ENCODE results near the gene WT1.
"Not testable (repeated sequence)": the region's sequence is repeated elsewhere in the genome, so short reads cannot be mapped to it uniquely, and the experiment has no call there.

WT1 gene

GRCh38 chr11:32435511-32435941, at the start of gene WT1:
TSS of gene WT1 (minus strand) at chr11:32435539.
- DNase-seq, result no peak

DNA sequence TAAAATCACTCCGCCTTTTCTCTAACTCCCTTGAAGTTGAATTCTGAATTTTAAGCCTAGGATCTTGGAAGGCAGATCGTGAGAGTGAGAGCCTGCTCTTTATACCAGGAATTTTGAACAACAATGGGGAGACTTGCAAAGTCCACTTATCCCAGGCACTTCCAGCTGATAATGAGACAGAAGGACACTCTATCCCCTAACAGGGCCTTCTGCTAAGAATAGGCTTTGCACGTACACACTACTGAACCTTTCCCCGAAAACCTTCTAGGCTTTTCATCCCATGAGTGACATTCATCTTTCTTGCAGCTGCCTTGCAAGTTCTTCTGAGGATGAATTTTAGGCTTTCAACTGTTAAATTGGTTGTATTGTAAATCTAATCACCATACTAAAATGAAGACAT, 44.0 kb upstream of the WT1 start:
- no peak for DNase-seq

DNA sequence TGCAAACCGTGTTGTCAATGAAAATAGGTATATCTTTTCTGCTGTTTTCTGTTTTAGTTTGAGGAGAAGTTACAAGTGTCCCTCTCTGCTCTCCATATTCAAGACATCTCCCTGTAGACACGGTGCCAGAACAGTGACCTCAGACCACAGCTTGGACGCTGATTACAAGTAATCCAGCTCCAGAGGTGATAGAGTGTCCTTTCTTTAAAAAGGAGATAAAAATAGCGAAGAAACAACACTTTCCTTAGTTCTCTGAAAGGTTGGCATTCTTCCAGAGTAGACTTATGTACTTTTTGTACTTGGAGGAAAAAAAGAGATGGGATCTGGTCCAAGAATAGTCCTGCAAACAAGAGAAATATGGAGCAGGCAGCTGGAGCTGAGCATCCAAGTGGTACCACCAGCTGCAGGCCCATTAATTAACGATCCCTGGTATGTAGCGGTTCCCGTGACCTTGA, 43.0 kb upstream of the WT1 start:
- DNase-seq, result no peak

DNA sequence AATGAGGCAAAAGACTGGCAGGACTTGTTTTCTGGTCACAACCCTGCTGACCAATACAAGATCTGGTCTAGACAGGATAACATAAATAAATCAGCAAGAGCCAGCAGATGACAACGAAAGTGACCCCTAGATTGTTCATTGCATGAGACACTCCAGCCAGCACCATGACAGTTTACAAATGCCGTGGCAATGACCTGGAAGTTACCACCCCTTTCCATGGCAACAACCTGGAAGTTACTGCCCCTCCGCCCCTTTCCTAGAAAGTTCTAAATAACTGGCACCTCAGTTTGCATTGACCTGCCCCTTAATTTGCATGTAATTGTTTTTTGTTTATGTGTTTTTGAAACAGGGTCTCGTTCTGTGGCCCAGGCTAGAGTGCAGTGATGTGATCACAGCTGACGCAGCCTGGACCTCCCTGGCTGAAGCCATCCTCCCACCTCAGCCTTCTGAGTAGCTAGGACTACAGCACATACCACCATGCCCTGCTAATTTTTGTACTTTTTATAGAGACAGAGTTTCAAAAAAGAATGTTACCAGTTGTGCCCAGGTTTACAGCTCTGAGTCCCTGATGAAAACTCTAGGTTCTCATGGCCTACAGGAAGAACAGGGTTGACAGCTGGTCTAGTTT, 38.1 kb upstream of the WT1 start:
- no peak for DNase-seq

GRCh38 chr11:32472226-32472625, 36.9 kb upstream of the WT1 start:
- DNase-seq, result no peak

DNA sequence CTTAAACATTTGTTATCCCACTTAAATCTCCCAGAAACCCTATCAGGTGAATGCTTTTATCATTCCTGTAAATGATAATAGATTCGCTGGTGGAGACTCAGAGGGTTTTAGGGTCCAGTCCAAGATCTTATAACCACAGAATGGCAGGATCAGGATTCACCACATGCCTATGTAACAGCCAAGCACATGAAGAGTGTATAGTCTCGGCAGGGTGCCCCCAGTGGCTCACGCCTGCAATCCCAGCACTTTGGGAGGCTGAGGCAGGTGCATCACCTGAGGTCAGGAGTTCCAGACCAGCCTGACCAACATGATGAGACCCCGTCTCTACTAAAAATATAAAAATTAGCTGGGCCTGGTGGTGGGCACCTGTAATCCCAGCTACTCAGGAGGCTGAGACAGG, 36.2 kb upstream of the WT1 start:
- not testable (repeated sequence) for DNase-seq

DNA sequence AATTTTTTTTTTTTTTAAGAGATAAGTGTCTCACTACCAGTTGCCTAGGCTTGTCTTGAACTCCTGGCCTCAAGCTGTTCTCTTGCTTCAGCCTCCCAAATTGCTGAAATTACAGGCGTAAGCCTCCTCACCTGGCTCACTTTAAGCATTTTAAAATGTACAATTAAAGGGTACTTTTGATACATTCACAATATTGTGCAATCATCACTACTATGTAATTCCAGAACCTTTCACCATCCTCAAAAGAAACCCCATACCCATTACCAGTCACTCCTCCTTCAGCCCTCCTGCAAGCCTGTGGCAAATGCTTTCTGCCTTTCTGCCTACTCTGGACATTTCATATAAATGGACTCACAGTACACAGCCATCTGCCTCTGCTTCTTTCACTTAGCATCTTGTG, 34.5 kb upstream of the WT1 start:
- DNase-seq, result no peak

- no peak for DNase-seq
These were observed 31.1 kb upstream of the WT1 start for GRCh38 chr11:32466279-32466915.

DNA sequence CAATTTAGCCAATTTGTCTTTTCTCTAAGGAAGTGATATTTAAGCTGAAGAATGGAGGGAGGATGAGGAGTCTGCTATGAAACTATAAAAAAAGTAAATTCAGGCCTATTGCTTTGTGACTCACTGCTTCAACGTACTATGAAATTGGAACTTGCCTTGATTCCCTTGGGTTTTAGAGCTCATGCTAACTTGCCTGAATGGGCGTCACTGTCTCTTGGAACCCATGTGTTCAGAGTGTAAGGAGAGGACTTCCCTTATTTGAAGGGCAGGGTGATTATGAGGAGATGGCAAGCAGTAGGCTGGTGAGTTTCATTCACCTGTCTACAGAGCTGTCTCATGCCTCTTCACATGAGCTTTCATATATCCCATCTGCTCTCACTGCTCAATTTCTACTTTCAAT, 28.7 kb upstream of the WT1 start:
- no peak for DNase-seq

- no peak for DNase-seq
These were observed 26.8 kb upstream of the WT1 start for GRCh38 chr11:32462011-32462690.

- DNase-seq, result no peak
These were observed 21.5 kb upstream of the WT1 start for GRCh38 chr11:32456864-32457263.

GRCh38 chr11:32454993-32455392, 19.7 kb upstream of the WT1 start:
- no peak for DNase-seq

GRCh38 chr11:32451808-32452207, 16.5 kb upstream of the WT1 start:
- DNase-seq, result no peak

DNA sequence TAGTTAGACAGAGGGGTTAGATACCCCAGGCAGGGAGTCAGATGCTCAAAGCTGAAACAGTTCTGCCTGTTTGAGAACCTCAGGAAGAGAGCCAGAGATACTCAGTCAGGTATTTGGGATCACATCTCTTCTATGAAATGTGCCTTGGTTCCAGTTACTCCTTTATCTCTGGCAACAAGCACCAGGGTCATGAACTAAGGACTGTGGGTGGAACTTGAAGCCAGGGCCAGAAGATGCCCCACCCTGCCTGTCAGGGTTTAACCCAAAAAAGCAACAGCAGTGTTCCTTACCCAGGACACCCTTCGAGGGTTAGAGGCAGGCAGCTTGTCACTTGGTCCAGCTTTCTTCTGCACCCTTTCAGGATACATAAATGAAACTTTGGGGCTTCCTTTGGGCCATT, 15.0 kb upstream of the WT1 start:
- DNase-seq, result no peak

DNA sequence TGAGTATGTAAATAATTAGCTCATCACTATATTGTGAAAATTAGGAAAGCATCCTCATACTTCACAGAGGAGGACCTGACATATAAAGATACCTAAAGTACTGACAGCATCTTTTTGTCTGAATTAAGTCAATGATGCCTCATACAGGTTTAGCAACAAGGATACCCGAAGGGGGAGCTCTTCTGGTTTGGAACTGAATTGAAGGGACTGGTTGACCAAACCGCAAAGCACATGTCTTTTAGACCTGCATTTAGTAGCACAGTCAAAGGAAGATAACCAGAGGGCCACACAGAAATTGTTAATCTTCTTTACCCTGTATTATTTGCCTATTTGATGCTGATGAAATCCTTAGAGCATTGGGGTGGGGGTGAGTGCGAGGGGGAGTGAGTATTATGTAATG, 12.9 kb upstream of the WT1 start:
- DNase-seq, result no peak

DNA sequence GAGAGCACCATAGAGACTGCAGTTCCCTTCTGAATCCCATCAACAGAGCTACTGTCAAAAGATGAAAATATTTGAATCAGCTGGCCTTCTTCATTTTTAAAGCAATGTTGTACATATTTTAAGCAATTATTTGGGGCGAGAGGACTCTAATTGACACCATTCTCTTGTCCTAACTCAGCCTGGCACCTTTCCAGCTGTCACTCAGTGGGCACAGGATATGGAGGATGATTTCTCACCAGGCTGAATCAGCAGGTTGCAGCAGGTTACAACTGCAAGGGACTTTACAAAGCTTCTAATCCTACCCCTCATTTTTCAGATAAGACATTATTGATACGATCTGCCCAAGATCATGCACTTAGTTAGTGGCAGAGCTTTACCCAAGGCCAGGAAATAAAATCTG, 11.9 kb upstream of the WT1 start:
- no peak for DNase-seq

- DNase-seq, result no peak
These were observed 10.9 kb upstream of the WT1 start for GRCh38 chr11:32446227-32446626.

- DNase-seq, result no peak
These were observed 8.8 kb upstream of the WT1 start for GRCh38 chr11:32444186-32444585.

- no peak for DNase-seq
These were observed 5.6 kb upstream of the WT1 start for GRCh38 chr11:32440916-32441315.

DNA sequence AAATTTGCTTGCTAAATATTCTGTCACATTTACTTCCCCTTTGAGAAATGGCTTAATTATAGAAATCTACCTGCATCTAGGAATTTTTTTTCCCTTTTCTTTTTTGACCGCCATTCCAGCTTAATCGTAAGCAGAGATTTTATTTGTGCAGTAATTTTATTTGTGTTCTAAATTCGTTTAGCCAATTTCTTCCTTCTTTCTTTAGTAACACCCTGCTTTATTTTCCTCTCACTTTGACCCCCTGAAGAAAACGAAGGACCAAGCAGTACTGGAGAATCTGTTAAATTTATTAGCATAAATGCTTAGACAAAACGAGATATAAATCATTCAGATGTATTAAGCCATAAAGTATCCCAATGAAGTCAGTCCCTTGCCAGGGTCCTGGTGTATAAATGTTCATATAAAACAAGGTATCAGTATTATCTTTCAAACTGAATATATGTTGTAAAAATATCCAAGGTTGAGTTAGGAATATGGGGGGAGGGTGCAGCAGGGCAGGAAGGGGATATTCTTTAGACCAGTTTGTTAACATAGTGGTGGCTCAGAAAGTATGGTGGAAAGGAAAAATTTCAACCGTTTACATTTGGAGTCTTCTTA, 5.1 kb upstream of the WT1 start:
- DNase-seq, result no peak

GRCh38 chr11:32439501-32440210, 4.3 kb upstream of the WT1 start:
- no peak for DNase-seq

DNA sequence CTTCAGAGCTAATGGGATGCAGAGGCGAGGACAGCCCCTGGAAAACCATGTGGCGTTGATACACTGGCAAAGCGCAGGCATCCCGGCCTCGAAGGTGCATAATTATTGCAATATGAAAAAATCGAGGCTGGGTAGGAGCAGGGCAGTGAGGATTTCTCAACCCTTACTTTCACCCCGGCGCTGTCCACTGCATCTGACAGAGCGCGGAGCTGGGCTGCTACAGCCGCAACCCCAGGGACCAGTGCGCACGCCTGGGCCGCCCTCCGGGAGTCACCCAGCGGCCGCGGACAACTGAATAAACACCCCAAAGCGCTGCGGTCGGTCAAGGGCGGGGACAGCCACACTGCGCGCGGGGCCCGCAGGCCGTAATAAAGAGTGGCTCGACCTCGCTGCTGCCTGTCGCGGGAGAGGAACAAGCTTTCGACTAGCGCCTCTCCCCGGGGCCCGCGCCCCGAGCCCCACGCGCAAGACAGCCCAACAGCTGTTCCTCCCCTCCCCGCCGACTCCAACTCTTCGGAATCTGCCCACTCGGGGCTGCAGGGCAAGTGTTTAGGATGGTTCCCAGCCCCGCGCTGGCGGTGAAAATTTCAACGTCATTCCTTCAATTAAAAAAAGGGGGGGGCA, 3.6 kb upstream of the WT1 start:
- no peak for DNase-seq

DNA sequence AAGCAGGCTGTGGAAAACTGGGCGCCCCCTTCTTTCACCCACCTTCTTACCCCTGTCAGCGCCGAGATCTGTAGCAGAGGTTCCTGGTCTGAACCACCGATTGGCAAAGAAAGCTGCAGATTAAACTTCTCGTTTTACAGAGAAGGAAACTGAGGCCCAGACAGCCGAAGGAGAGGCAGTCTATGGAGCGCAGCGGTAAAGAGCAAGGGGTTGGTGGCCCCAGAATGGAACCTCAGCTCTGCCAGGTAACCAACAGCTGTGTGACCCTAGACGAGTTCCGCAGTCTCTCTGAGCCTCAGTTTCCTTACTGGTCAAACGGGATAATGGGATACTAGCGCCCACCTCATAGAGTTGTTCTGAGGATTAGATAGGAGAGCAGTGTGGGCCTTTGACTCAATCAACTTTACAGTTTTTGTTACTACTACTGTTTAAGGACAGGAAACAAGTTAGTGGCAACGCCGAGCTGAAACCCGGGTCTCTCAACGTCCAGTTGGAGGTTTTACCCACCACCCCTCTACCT, 3.1 kb upstream of the WT1 start:
- DNase-seq, result no peak

Measured in activated CD4-positive, alpha-beta T cell treated with anti-CD3 and anti-CD28 coated beads for 4 hours (primary cell).